WTC11 (cell line): ENCODE results near the gene PTPN5. TPM values are rescaled to one million over a fixed set of nuclear protein-coding genes. Genes with fewer than 3 reads are reported as not detected.

Experiments
- ATAC-seq: fragments of 200-7000 bp; cut with Tn5 transposase; 2 replicates; pipeline ENCODE4 v1.10.0; 2021; ENCODE audit warnings: mild to moderate bottlenecking, moderate library complexity
- CTCF ChIA-PET: fragments of 300-600 bp; sonication (Branson Sonifier 250); formaldehyde crosslinking; loops from one replicate; lab custom pipeline; 2021; ENCODE audit warnings: antibody characterized with exemption; lab: Charles Lee
- POLR2A ChIA-PET: fragments of 350-600 bp; sonication (Branson Sonifier 250); formaldehyde crosslinking; loops from one replicate; lab custom pipeline; 2021; ENCODE audit warnings: antibody characterized with exemption; lab: Charles Lee
- DNase-seq: peaks from one replicate; pipeline ENCODE4 v3.0.0; 2021; ENCODE audit warnings: low spot score
- H3K27ac Mint-ChIP-seq: 2 replicates; pipeline ENCODE4 v1.8.0; 2021; ENCODE audit warnings: mixed read lengths
- H3K27me3 Mint-ChIP-seq: 2 replicates; pipeline ENCODE4 v1.8.0; 2021; ENCODE audit warnings: low read depth, mild to moderate bottlenecking, moderate library complexity, mixed read lengths
- H3K36me3 Mint-ChIP-seq: 2 replicates; pipeline ENCODE4 v1.8.0; 2021; ENCODE audit warnings: mixed read lengths
- H3K4me1 Mint-ChIP-seq: 2 replicates; pipeline ENCODE4 v1.8.0; 2022; ENCODE audit warnings: mixed read lengths
- H3K4me3 Mint-ChIP-seq: 2 replicates; pipeline ENCODE4 v1.8.0; 2021; ENCODE audit warnings: mild to moderate bottlenecking, moderate library complexity, mixed read lengths
- H3K9me3 Mint-ChIP-seq: 2 replicates; pipeline ENCODE4 v1.8.0; 2021; ENCODE audit warnings: mixed read lengths
- EMX1 ChIP-seq: fragments of 250-450 bp; sonication (Bioruptor Pico); IDR thresholded peaks from 2 replicates; pipeline ENCODE4 v1.8.0; 2021; ENCODE audit warnings: mild to moderate bottlenecking
- GABPB1 ChIP-seq: sonication (generic); formaldehyde crosslinking; IDR thresholded peaks from 2 replicates; pipeline ENCODE4 v1.8.1; 2023; ENCODE audit warnings: mild to moderate bottlenecking, missing genetic modification reagents
- IRF2 ChIP-seq: sonication (generic); formaldehyde crosslinking; IDR thresholded peaks from 2 replicates; pipeline ENCODE4 v1.8.0; 2022; ENCODE audit warnings: low read depth, missing genetic modification reagents, borderline replicate concordance
- NFATC4 ChIP-seq: fragments of 250-450 bp; sonication (Bioruptor Pico); IDR thresholded peaks from 2 replicates; pipeline ENCODE4 v1.9.0; 2021; ENCODE audit warnings: mild to moderate bottlenecking
- PRRX2 ChIP-seq: fragments of 250-450 bp; sonication (Bioruptor Pico); IDR thresholded peaks from 2 replicates; pipeline ENCODE4 v1.8.0; 2021; ENCODE audit warnings: mild to moderate bottlenecking
- TEAD1 ChIP-seq: sonication (generic); formaldehyde crosslinking; IDR thresholded peaks from 2 replicates; pipeline ENCODE4 v1.8.0; 2022; ENCODE audit warnings: mild to moderate bottlenecking, missing genetic modification reagents
- ZNF138 ChIP-seq: sonication (generic); formaldehyde crosslinking; conservative IDR thresholded peaks from 2 replicates; pipeline ENCODE4 v1.8.1; 2022; ENCODE audit warnings: mild to moderate bottlenecking, moderate library complexity, missing genetic modification reagents
- ZNF263 ChIP-seq: sonication (generic); formaldehyde crosslinking; IDR thresholded peaks from 2 replicates; pipeline ENCODE4 v1.8.1; 2022; ENCODE audit warnings: low read depth, mild to moderate bottlenecking, moderate library complexity, missing genetic modification reagents
- total RNA-seq: library from RNA; stranded (reverse); gene quantifications from 3 replicates; pipeline ENCODE4 v1.2.3, GENCODE V29; 2021
- TF ChIP-seq, protein P1 (sequence below): sonication (generic); formaldehyde crosslinking; IDR thresholded peaks from 2 replicates; pipeline ENCODE4 v1.8.1; 2023; ENCODE audit warnings: mild to moderate bottlenecking, missing genetic modification reagents
- TF ChIP-seq, protein P2 (sequence below): fragments of 200-600 bp; IDR thresholded peaks from 2 replicates; pipeline ENCODE4 v1.8.0; 2022; ENCODE audit warnings: antibody characterized with exemption
- TF ChIP-seq, protein P3 (sequence below): sonication (generic); formaldehyde crosslinking; IDR thresholded peaks from 2 replicates; pipeline ENCODE4 v1.8.1; 2022; ENCODE audit warnings: low read depth, missing genetic modification reagents, borderline replicate concordance
- TF ChIP-seq, protein P4 (sequence below): sonication (generic); formaldehyde crosslinking; IDR thresholded peaks from 2 replicates; pipeline ENCODE4 v1.8.1; 2023; ENCODE audit warnings: mild to moderate bottlenecking, missing genetic modification reagents, moderate library complexity
- TF ChIP-seq, protein P5 (sequence below): sonication (generic); formaldehyde crosslinking; IDR thresholded peaks from 2 replicates; pipeline ENCODE4 v1.8.0; 2022; ENCODE audit warnings: mild to moderate bottlenecking, missing genetic modification reagents
- TF ChIP-seq, protein P6 (sequence below): fragments of 250-450 bp; sonication (Bioruptor Pico); IDR thresholded peaks from 2 replicates; pipeline ENCODE4 v1.9.0; 2021; ENCODE audit warnings: moderate library complexity, mild to moderate bottlenecking, inconsistent platforms, borderline replicate concordance
- TF ChIP-seq, protein P7 (sequence below): fragments of 250-450 bp; sonication (Bioruptor Pico); IDR thresholded peaks from 2 replicates; pipeline ENCODE4 v2.1.2; 2022; ENCODE audit warnings: mild to moderate bottlenecking, moderate library complexity
- TF ChIP-seq, protein P8 (sequence below): sonication (generic); formaldehyde crosslinking; conservative IDR thresholded peaks from 2 replicates; pipeline ENCODE4 v1.8.1; 2023; ENCODE audit warnings: mild to moderate bottlenecking, low read depth, missing genetic modification reagents, moderate library complexity
- TF ChIP-seq, protein P9 (sequence below): sonication (generic); formaldehyde crosslinking; IDR thresholded peaks from 2 replicates; pipeline ENCODE4 v1.8.1; 2023; ENCODE audit warnings: mild to moderate bottlenecking, missing genetic modification reagents
- TF ChIP-seq, protein P10 (sequence below): fragments of 250-450 bp; sonication (Bioruptor Pico); conservative IDR thresholded peaks from 2 replicates; pipeline ENCODE4 v1.9.0; 2021; ENCODE audit warnings: mild to moderate bottlenecking

Gene PTPN5
- total RNA-seq, 1 experiment from 2014 or later = 4.5 TPM

DNA sequence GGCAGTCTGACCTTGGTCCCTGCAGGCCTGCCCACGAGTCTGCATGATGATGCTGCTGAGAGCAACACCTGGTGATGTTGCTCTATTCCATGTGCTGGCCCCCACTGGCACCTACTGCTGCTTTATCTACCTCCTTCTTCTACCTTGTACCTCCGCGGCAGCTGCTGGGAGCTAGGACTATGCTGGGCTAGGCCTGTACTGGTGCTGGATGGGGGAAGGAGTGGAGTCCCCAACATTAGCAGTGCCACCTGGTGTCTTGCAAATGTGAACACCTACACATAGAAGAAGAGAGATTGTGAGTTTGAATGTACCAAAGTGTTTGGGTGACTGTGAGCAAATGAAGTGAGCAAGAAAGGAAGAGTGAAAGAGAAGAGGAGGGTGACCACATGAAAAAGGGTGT lies 30.5 kb downstream of the PTPN5 start:
- no peak for ATAC-seq
- Mint-ChIP-seq H3K4me3 (no peak overlapping the region), H3K4me1 (no peaks in the 10 kb centered on the region), H3K27me3 (no peaks in the 10 kb centered on the region), H3K9me3 (no peaks in the 10 kb centered on the region), H3K36me3 (no peaks in the 10 kb centered on the region), H3K27ac (no peak overlapping the region)
- POLR2A ChIA-PET = no interaction called here
- TF ChIP-seq, protein P1, sequence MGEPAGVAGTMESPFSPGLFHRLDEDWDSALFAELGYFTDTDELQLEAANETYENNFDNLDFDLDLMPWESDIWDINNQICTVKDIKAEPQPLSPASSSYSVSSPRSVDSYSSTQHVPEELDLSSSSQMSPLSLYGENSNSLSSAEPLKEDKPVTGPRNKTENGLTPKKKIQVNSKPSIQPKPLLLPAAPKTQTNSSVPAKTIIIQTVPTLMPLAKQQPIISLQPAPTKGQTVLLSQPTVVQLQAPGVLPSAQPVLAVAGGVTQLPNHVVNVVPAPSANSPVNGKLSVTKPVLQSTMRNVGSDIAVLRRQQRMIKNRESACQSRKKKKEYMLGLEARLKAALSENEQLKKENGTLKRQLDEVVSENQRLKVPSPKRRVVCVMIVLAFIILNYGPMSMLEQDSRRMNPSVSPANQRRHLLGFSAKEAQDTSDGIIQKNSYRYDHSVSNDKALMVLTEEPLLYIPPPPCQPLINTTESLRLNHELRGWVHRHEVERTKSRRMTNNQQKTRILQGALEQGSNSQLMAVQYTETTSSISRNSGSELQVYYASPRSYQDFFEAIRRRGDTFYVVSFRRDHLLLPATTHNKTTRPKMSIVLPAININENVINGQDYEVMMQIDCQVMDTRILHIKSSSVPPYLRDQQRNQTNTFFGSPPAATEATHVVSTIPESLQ (CRISPR knock-in tag) = no peak
- TF ChIP-seq TEAD1 (CRISPR knock-in tag) (no peak), GABPB1 (no peak), NFATC4 (CRISPR knock-in tag) (no peak), IRF2 (CRISPR knock-in tag) (no peak), PRRX2 (CRISPR knock-in tag) (no peak), ZNF263 (no peak), ZNF138 (CRISPR knock-in tag) (no peak), EMX1 (CRISPR knock-in tag) (no peak)
- TF ChIP-seq, protein P2, sequence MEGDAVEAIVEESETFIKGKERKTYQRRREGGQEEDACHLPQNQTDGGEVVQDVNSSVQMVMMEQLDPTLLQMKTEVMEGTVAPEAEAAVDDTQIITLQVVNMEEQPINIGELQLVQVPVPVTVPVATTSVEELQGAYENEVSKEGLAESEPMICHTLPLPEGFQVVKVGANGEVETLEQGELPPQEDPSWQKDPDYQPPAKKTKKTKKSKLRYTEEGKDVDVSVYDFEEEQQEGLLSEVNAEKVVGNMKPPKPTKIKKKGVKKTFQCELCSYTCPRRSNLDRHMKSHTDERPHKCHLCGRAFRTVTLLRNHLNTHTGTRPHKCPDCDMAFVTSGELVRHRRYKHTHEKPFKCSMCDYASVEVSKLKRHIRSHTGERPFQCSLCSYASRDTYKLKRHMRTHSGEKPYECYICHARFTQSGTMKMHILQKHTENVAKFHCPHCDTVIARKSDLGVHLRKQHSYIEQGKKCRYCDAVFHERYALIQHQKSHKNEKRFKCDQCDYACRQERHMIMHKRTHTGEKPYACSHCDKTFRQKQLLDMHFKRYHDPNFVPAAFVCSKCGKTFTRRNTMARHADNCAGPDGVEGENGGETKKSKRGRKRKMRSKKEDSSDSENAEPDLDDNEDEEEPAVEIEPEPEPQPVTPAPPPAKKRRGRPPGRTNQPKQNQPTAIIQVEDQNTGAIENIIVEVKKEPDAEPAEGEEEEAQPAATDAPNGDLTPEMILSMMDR = no peak
- TF ChIP-seq, protein P3, sequence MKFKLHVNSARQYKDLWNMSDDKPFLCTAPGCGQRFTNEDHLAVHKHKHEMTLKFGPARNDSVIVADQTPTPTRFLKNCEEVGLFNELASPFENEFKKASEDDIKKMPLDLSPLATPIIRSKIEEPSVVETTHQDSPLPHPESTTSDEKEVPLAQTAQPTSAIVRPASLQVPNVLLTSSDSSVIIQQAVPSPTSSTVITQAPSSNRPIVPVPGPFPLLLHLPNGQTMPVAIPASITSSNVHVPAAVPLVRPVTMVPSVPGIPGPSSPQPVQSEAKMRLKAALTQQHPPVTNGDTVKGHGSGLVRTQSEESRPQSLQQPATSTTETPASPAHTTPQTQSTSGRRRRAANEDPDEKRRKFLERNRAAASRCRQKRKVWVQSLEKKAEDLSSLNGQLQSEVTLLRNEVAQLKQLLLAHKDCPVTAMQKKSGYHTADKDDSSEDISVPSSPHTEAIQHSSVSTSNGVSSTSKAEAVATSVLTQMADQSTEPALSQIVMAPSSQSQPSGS (CRISPR knock-in tag) = no peak
- TF ChIP-seq, protein P4, sequence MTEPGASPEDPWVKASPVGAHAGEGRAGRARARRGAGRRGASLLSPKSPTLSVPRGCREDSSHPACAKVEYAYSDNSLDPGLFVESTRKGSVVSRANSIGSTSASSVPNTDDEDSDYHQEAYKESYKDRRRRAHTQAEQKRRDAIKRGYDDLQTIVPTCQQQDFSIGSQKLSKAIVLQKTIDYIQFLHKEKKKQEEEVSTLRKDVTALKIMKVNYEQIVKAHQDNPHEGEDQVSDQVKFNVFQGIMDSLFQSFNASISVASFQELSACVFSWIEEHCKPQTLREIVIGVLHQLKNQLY (CRISPR knock-in tag) = no peak
- TF ChIP-seq, protein P5, sequence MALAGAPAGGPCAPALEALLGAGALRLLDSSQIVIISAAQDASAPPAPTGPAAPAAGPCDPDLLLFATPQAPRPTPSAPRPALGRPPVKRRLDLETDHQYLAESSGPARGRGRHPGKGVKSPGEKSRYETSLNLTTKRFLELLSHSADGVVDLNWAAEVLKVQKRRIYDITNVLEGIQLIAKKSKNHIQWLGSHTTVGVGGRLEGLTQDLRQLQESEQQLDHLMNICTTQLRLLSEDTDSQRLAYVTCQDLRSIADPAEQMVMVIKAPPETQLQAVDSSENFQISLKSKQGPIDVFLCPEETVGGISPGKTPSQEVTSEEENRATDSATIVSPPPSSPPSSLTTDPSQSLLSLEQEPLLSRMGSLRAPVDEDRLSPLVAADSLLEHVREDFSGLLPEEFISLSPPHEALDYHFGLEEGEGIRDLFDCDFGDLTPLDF (CRISPR knock-in tag) = no peak
- TF ChIP-seq, protein P6, sequence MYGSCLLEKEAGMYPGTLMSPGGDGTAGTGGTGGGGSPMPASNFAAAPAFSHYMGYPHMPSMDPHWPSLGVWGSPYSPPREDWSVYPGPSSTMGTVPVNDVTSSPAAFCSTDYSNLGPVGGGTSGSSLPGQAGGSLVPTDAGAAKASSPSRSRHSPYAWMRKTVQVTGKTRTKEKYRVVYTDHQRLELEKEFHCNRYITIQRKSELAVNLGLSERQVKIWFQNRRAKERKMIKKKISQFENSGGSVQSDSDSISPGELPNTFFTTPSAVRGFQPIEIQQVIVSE (CRISPR knock-in tag) = no peak
- TF ChIP-seq, protein P7, sequence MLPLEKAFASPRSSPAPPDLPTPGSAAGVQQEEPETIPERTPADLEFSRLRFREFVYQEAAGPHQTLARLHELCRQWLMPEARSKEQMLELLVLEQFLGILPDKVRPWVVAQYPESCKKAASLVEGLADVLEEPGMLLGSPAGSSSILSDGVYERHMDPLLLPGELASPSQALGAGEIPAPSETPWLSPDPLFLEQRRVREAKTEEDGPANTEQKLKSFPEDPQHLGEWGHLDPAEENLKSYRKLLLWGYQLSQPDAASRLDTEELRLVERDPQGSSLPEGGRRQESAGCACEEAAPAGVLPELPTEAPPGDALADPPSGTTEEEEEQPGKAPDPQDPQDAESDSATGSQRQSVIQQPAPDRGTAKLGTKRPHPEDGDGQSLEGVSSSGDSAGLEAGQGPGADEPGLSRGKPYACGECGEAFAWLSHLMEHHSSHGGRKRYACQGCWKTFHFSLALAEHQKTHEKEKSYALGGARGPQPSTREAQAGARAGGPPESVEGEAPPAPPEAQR = no peak
- TF ChIP-seq, protein P8, sequence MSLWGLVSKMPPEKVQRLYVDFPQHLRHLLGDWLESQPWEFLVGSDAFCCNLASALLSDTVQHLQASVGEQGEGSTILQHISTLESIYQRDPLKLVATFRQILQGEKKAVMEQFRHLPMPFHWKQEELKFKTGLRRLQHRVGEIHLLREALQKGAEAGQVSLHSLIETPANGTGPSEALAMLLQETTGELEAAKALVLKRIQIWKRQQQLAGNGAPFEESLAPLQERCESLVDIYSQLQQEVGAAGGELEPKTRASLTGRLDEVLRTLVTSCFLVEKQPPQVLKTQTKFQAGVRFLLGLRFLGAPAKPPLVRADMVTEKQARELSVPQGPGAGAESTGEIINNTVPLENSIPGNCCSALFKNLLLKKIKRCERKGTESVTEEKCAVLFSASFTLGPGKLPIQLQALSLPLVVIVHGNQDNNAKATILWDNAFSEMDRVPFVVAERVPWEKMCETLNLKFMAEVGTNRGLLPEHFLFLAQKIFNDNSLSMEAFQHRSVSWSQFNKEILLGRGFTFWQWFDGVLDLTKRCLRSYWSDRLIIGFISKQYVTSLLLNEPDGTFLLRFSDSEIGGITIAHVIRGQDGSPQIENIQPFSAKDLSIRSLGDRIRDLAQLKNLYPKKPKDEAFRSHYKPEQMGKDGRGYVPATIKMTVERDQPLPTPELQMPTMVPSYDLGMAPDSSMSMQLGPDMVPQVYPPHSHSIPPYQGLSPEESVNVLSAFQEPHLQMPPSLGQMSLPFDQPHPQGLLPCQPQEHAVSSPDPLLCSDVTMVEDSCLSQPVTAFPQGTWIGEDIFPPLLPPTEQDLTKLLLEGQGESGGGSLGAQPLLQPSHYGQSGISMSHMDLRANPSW (CRISPR knock-in tag) = no peak
- TF ChIP-seq, protein P9, sequence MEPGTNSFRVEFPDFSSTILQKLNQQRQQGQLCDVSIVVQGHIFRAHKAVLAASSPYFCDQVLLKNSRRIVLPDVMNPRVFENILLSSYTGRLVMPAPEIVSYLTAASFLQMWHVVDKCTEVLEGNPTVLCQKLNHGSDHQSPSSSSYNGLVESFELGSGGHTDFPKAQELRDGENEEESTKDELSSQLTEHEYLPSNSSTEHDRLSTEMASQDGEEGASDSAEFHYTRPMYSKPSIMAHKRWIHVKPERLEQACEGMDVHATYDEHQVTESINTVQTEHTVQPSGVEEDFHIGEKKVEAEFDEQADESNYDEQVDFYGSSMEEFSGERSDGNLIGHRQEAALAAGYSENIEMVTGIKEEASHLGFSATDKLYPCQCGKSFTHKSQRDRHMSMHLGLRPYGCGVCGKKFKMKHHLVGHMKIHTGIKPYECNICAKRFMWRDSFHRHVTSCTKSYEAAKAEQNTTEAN (CRISPR knock-in tag) = no peak
- TF ChIP-seq, protein P10, sequence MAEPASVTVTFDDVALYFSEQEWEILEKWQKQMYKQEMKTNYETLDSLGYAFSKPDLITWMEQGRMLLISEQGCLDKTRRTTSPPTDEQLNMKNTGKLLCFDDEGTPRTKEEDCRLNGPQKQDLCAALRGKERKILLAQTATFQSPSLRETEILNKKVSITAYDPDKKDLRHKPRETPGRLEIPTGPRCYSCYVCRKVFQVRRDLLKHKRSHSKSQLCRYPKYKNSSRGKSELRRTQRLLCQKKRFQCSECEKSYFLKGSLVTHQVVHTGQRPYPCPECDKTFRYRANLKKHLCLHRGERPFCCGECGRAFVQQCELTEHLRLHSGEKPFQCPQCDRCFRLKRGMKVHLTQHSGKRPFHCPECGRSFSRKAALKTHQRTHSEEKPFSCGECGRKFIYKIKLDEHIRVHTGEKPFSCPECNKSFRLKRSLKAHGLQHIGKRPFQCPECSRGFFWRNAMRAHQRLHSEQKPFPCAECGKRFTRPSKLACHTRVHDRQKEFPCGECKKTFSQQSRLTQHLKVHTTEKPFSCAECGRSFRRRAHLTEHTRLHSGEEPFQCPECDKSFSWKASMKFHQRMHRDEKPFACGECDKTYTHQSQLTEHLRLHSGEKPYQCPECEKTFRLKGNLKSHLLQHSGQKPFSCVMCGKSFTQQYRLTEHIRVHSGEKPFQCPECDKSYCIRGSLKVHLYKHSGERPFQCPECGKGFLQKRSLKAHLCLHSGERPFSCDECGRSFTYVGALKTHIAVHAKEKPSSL (CRISPR knock-in tag) = no peak
- no peak for DNase-seq
- CTCF ChIA-PET = interaction anchor here (1.5 to 3.5 kb wide), 2 partner anchors 12 to 39 kb away, joined by 4 to 8 read pairs; no protein-coding TSS in a partner anchor
